GM18508 (cell line): ENCODE results near the gene TNPO3.

Experiments
- ATAC-seq: cut with Tn5 transposase; IDR thresholded peaks from one replicate; pipeline ENCODE4 v1.9.1; 2021; ENCODE audit warnings: moderate number of reproducible peaks; ENCODE audit not compliant: insufficient read depth, unreplicated experiment

The TNPO3 gene

DNA sequence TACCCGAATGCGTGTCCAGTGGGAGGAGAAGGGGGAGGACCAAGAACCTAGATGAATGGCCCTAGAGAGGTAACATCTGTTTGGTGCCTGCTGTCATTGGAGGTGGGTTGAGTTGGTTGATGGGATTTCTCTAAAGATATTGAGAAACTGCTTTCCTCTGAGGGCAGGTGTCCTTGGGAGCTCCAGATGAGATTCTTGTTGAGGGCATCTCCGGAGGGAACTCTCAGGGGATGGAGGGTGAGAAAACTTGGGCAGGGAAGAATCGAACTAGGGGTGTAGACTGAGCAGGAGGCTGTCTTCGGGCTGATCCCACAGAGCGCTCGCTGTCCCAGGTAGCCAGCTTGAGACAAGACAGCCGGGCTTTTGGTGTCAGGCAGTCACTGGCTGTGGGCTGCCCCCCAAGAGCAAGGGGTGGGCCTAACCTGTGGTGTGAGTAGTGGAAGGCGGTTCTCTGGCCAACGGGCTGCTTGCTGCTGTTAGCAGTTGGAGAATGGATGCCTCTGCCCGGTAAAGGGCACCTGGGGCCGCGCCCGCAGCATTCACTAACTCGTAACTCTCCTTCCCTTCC, 113.5 kb downstream of the TNPO3 start:
- no peak for ATAC-seq

GRCh38 chr7:128940494-128941322, 114.2 kb downstream of the TNPO3 start:
- ATAC-seq: peak; percentile 25

DNA sequence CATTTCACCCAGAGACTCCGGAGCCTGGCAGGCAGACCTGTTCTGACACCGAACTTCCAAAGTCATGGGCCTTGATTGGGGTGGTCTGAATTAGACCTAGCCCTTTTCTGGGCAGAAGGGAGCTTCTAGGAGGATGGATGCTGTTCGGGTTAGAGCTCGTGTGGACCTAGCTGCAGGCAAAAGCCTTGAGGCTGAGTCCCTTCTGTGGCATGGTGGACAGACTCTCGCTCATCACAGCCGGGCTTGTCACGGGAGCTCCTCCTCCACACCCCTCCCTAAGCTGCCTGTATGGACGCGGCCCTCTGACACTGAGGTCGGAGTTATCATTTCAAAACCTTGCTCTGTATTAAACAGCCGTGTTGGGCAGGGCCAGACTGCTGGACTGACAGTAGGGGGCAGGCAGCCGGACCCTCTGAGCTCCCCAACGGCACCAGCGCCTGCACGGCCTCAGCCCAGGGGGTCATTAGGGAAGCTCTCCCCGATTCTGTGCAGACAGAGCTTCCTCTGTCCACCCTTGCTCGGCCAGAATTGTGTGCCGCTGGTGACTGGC, 115.0 kb downstream of the TNPO3 start:
- ATAC-seq: no peak

DNA sequence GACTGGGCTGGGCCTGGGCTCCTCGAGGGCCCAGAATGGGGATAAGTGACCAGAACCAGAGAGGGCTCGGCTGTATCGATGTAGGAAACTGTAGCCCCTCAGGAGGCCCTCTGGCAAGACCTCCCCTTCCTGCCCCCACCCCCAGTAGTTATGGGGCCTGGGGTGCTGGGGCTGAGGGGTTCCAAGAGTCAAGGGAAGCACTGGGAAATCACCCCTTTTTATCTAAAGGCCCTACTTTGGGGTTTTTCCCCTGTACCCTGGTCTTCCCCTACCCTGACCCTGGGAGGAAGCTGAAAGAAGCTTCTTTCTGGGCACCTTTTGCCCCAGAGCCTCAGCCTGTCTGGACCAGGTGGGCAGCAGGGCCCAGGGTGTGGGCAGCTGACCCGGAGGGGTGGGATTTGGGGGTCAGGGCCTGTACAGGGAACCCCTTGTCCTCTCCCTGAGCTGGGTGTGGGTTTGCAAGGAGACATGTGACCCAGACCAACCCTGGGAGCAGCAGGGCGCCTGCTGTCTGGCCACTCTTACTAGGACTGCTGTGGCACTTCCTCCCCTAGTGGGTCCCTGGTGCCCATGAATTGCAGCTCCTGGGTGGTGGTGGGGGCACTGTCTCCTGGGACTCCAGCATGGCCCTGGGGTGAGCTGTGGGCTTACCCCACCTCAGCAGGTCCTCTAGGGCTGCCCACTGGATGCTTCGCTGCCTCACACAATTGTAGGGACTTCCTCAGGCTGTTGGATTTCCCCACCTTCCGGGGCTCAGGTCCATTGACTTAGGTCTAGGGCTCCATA, 115.6 kb downstream of the TNPO3 start:
- ATAC-seq: no peak

GRCh38 chr7:128938544-128939074, 116.3 kb downstream of the TNPO3 start:
- ATAC-seq: no peak

- ATAC-seq: no peak
Observed at GRCh38 chr7:128937647-128938543, 117.0 kb downstream of the TNPO3 start, which contains the start of gene IRF5. TSS of gene IRF5 (plus strand) at chr7:128937927. CDS start at chr7:128942082, 4,155 bp downstream.

- ATAC-seq: no peak
Observed at GRCh38 chr7:128937271-128937646, 117.7 kb downstream of the TNPO3 start.

DNA sequence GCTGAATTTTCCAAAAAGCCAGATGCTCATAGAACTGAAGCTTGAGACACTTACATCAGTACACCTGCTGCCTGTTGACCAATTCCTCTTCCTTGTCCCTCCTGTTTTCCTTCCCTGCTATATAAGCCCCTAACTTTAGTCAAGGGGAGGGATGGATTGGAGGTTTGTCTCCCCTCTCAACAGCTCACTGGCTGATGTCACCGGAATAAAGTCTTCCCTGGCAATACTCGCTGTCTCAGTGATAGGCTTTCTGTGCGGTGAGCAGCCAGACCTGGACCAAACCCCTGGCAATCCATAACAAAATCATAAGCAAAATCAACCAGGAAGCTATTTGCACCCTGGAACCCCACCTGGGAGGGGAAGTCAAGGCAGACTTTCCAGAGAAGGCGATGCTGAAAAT, 118.1 kb downstream of the TNPO3 start:
- no peak for ATAC-seq

DNA sequence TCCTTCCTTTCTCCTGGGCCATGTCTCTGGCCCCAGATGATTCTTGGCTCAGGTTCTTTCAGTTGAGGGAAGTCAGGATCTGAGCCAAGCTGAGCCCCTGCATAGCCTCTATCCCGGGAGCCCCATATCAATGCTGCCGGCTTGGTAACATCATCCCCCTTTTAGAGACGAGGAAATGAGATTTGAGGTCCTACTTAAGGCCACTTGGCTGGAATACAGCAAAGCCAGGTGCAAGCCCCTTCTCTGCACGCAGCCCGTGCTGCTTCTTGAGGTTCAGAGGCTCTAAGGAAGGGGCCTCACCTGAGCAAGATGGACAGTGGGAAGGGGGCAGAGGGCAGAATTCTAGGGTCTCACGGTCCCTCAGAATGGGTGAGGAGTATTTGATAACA, 119.6 kb downstream of the TNPO3 start:
- ATAC-seq: no peak

- ATAC-seq: no peak
Observed at GRCh38 chr7:128934361-128935341, 120.3 kb downstream of the TNPO3 start.

- ATAC-seq: no peak
Observed at GRCh38 chr7:128933180-128933891, 121.6 kb downstream of the TNPO3 start.

DNA sequence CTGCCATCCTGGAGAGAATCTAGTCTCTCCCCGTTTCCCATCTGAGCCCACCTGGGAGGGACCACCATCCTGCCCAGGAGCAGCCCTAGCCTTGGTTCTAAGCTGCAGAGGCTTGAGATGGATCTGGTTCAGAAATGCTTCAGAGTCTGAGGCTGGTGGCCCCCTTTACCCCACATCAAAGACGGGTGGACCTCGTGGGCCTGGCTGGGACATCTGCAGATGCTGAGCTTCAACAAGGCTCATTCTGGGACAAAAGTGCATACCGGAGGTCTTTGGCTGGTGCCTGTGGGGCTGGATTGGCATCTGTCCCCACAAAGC, 122.1 kb downstream of the TNPO3 start:
- no peak for ATAC-seq

- ATAC-seq: no peak
Observed at GRCh38 chr7:128931965-128932861, 122.7 kb downstream of the TNPO3 start.

DNA sequence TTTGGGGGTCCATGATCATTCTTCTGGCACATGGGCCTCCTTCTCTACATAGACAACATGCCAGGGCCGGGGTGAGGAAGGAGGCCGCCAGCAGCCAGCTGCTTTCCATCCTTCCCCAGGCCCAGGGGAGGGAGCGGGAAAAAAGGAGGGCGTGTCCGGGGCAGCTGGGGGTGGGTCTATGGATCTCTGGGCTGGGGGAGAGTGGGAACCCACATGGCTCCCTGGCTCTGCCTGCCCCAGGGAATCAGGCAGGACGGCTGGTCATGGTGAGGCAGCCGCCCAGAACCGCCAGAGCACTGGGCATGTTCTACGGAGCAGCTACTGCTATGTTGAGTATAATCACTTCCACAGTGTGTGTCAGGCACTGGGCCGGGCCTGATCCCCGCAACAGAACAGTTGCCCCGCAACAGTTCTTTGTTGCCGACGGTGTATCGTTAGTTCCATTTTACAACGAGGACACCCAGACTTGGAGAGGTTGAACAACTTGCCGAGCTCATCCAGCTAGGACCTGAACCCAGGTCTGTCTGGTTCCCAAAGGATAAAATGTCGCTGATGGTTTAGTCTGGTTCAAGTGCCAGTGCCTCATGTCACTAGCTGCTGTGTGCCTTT, 123.6 kb downstream of the TNPO3 start:
- ATAC-seq: no peak

- ATAC-seq: no peak
Observed at GRCh38 chr7:128928882-128929788, 125.8 kb downstream of the TNPO3 start.
